HepG2 (cell line): Measurements from ENCODE around the gene METRNL. TPM values are rescaled to one million over a fixed set of nuclear protein-coding genes. Genes with fewer than 3 reads are reported as not detected.

ENCODE experiments used
- KDM4B ChIP-seq: sonication (generic); formaldehyde crosslinking; IDR thresholded peaks from 2 replicates; pipeline ENCODE4 v1.4.0; 2020; ENCODE audit warnings: missing genetic modification reagents
- ZNF138 ChIP-seq: sonication (generic); formaldehyde crosslinking; IDR thresholded peaks from 2 replicates; pipeline ENCODE4 v1.5.0; 2020; ENCODE audit warnings: mild to moderate bottlenecking, low read depth, missing genetic modification reagents
- ZNF547 ChIP-seq: sonication (generic); formaldehyde crosslinking; IDR thresholded peaks from 2 replicates; pipeline ENCODE4 v1.5.1; 2020; ENCODE audit warnings: mild to moderate bottlenecking, missing genetic modification reagents
- ZNF879 ChIP-seq: sonication (generic); formaldehyde crosslinking; IDR thresholded peaks from 2 replicates; pipeline ENCODE4 v1.8.1; 2023; ENCODE audit warnings: missing genetic modification reagents
- polyA plus RNA-seq, 8 experiments: library from polyadenylated mRNA; depleted of rRNA in 3 of 8; stranded (reverse) in 7 of 8; unstranded in 1 of 8; fragments of >200 nt; fragmentation: Illumina TruSeq in 4 of 8; extraction: Trizol in 4 of 8; gene quantifications; 2 replicates each; pipeline versions ENCODE4 v1.2.1 to v1.2.3, GENCODE V29; 2011 to 2016; ENCODE audit warnings: low read depth in 4 of 8, missing spikeins in 1 of 8, mixed read lengths in 1 of 8; ENCODE audit not compliant: insufficient read depth in 1 of 8
- total RNA-seq, 5 experiments: library from RNA; depleted of rRNA; stranded (reverse); fragments of >200 nt; fragmentation: Illumina TruSeq; extraction: Trizol; gene quantifications; 2 replicates each; pipeline ENCODE4 v1.2.3, GENCODE V29; 2016; ENCODE audit warnings: low read depth in 1 of 5
- TF ChIP-seq, protein P1 (sequence below), 2 experiments: sonication (generic) in 1 of 2; formaldehyde crosslinking in 1 of 2; IDR thresholded peaks; 2 replicates each; pipeline versions ENCODE4 v1.6.1 to v1.9.0; 2014 to 2022; ENCODE audit warnings: antibody characterized with exemption in 1 of 2, borderline replicate concordance in 1 of 2, inconsistent platforms in 1 of 2, low read depth in 1 of 2, missing genetic modification reagents in 1 of 2
- TF ChIP-seq, protein P2 (sequence below): sonication (generic); formaldehyde crosslinking; IDR thresholded peaks from 2 replicates; pipeline ENCODE4 v1.4.0; 2020; ENCODE audit warnings: mild to moderate bottlenecking, low read depth, missing genetic modification reagents
- TF ChIP-seq, protein P3 (sequence below): sonication (generic); formaldehyde crosslinking; conservative IDR thresholded peaks from 2 replicates; pipeline ENCODE4 v1.8.0; 2022; ENCODE audit warnings: mild to moderate bottlenecking, moderate library complexity, missing genetic modification reagents
- TF ChIP-seq, protein P4 (sequence below), 2 experiments: fragments of 450-650 bp in 1 of 2; sonication (generic) in 1 of 2; formaldehyde crosslinking in 1 of 2; IDR thresholded peaks; 2 replicates each; pipeline versions ENCODE4 v1.6.1 to v1.8.0; 2016 to 2022; ENCODE audit warnings: antibody characterized with exemption in 1 of 2, mild to moderate bottlenecking in 1 of 2, missing genetic modification reagents in 1 of 2

METRNL gene
- total and polyA plus RNA-seq, 2 of the 13 experiments (the other 11 are each of a cell fraction or from before 2014, with no cell fraction given), result 0.66 to 0.84 TPM

DNA sequence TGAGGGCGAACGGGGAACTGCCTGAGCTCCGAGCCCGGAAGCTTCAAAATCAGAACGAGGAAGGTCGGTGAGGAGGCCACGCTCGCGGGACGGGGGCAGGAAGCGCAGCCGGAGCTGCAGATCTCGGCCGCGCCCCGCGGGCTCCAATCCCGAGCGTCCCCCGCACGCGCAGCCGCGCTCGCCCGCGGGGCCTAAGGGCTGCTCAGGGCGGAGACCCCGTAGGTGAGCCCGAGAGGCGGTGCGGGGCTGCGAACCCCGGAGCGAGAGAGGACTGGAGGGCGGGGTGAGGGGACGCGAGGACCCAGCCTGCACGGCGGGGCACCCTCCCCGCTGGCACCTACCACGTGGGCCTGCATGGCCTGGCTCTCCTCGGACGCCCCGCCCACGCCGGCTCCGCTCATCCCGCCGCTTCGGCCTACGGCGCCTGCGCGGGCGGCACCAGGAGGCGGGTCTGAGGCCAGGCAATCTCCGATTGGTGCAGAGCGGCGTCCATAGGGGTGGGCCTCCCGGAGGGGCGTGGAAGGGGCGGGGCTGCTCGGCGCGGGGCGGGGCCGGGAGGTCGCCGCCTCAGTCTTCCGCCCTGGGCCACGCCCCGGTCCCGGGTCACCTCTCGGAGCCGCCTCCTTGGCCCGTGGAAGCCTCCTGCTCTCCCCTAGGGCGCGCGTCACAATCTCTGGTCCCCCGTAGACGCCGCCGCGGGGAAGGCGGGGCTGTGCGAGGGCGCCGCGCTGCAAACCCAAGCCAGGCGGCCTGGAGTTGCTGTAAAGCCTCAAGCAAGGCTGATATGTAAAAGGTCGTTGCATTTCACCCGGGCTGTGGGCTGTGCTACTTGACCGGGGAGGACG is 27.8 kb upstream of the METRNL start (continued):
- TF ChIP-seq, protein P1, sequence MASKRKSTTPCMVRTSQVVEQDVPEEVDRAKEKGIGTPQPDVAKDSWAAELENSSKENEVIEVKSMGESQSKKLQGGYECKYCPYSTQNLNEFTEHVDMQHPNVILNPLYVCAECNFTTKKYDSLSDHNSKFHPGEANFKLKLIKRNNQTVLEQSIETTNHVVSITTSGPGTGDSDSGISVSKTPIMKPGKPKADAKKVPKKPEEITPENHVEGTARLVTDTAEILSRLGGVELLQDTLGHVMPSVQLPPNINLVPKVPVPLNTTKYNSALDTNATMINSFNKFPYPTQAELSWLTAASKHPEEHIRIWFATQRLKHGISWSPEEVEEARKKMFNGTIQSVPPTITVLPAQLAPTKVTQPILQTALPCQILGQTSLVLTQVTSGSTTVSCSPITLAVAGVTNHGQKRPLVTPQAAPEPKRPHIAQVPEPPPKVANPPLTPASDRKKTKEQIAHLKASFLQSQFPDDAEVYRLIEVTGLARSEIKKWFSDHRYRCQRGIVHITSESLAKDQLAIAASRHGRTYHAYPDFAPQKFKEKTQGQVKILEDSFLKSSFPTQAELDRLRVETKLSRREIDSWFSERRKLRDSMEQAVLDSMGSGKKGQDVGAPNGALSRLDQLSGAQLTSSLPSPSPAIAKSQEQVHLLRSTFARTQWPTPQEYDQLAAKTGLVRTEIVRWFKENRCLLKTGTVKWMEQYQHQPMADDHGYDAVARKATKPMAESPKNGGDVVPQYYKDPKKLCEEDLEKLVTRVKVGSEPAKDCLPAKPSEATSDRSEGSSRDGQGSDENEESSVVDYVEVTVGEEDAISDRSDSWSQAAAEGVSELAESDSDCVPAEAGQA (IDR thresholded peaks at IDR 0.05; ENCODE audit: low read depth), result no peak
- TF ChIP-seq, protein P1 (CRISPR knock-in tag; IDR thresholded peaks at IDR 0.05; ENCODE audit: borderline replicate concordance), result peak; percentile 84; the same call in 1 of the 2 replicates
- TF ChIP-seq, protein P2, sequence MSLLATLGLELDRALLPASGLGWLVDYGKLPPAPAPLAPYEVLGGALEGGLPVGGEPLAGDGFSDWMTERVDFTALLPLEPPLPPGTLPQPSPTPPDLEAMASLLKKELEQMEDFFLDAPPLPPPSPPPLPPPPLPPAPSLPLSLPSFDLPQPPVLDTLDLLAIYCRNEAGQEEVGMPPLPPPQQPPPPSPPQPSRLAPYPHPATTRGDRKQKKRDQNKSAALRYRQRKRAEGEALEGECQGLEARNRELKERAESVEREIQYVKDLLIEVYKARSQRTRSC (CRISPR knock-in tag), result peak; percentile 91
- peak; percentile 65; the same call in 1 of the 2 replicates for TF ChIP-seq ZNF138
- TF ChIP-seq, protein P3, sequence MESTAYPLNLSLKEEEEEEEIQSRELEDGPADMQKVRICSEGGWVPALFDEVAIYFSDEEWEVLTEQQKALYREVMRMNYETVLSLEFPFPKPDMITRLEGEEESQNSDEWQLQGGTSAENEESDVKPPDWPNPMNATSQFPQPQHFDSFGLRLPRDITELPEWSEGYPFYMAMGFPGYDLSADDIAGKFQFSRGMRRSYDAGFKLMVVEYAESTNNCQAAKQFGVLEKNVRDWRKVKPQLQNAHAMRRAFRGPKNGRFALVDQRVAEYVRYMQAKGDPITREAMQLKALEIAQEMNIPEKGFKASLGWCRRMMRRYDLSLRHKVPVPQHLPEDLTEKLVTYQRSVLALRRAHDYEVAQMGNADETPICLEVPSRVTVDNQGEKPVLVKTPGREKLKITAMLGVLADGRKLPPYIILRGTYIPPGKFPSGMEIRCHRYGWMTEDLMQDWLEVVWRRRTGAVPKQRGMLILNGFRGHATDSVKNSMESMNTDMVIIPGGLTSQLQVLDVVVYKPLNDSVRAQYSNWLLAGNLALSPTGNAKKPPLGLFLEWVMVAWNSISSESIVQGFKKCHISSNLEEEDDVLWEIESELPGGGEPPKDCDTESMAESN (CRISPR knock-in tag), result peak; percentile 91
- TF ChIP-seq ZNF547, result peak; percentile 76; the same call in 1 of the 2 replicates
- no peak for TF ChIP-seq ZNF879 (CRISPR knock-in tag)
- TF ChIP-seq, protein P4, sequence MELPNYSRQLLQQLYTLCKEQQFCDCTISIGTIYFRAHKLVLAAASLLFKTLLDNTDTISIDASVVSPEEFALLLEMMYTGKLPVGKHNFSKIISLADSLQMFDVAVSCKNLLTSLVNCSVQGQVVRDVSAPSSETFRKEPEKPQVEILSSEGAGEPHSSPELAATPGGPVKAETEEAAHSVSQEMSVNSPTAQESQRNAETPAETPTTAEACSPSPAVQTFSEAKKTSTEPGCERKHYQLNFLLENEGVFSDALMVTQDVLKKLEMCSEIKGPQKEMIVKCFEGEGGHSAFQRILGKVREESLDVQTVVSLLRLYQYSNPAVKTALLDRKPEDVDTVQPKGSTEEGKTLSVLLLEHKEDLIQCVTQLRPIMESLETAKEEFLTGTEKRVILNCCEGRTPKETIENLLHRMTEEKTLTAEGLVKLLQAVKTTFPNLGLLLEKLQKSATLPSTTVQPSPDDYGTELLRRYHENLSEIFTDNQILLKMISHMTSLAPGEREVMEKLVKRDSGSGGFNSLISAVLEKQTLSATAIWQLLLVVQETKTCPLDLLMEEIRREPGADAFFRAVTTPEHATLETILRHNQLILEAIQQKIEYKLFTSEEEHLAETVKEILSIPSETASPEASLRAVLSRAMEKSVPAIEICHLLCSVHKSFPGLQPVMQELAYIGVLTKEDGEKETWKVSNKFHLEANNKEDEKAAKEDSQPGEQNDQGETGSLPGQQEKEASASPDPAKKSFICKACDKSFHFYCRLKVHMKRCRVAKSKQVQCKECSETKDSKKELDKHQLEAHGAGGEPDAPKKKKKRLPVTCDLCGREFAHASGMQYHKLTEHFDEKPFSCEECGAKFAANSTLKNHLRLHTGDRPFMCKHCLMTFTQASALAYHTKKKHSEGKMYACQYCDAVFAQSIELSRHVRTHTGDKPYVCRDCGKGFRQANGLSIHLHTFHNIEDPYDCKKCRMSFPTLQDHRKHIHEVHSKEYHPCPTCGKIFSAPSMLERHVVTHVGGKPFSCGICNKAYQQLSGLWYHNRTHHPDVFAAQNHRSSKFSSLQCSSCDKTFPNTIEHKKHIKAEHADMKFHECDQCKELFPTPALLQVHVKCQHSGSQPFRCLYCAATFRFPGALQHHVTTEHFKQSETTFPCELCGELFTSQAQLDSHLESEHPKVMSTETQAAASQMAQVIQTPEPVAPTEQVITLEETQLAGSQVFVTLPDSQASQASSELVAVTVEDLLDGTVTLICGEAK (IDR thresholded peaks at IDR 0.05), result no peak
- TF ChIP-seq, protein P4 (CRISPR knock-in tag; IDR thresholded peaks at IDR 0.05), result peak; percentile 81; the same call in 1 of the 2 replicates
- TF ChIP-seq KDM4B (CRISPR knock-in tag), result no peak; the same call in 1 of the 2 replicates
